ENCODE data around the gene BACE2. TPM values are rescaled to one million over a fixed set of nuclear protein-coding genes. Genes with fewer than 3 reads are reported as not detected.
"Not testable (repeated sequence)": the region's sequence is repeated elsewhere in the genome, so short reads cannot be mapped to it uniquely, and the experiment has no call there.

Gene BACE2
- total RNA-seq, 1 donor from 2014 or later, result 82.8 TPM

DNA sequence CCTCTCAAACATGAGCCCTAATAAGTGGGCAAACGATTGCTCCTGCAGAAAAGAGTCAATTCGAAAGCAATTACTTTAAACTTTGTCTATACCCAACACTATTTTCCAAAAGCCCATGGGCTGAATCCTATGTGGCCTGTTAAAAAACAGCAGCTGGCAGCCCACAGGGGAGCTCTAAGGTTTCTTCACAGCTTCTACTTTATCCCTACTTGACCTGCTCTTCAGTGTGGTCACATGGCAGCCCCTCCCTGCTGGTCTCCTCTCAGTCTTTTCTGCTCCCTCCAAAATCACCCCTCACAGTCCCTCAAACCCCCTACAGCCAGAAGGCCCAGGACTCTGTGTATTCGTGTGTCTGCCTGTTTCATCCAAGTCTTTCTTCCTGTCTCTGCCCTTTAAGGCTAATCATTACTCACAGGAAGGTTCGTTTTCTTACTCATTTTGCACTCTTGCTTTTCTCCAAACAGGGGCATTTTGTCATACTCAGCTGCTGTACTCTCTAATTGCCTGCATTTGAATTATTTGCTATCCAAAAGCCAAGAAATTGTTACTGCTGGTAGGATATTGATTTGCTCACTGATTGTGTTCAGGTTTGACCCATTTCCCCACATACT lies 86.2 kb downstream of the BACE2 start:
- peaks cover 2% of the 10 kb centered on the region for H3K36me3 ChIP-seq (ENCODE audit: control insufficient read depth, insufficient read depth, low read length)
- H3K4me3 ChIP-seq (ENCODE audit: low read depth, low read length), result no peak overlapping the region
- DNase-seq (ENCODE audit: low read depth), result no peak
- TF ChIP-seq, protein P1, sequence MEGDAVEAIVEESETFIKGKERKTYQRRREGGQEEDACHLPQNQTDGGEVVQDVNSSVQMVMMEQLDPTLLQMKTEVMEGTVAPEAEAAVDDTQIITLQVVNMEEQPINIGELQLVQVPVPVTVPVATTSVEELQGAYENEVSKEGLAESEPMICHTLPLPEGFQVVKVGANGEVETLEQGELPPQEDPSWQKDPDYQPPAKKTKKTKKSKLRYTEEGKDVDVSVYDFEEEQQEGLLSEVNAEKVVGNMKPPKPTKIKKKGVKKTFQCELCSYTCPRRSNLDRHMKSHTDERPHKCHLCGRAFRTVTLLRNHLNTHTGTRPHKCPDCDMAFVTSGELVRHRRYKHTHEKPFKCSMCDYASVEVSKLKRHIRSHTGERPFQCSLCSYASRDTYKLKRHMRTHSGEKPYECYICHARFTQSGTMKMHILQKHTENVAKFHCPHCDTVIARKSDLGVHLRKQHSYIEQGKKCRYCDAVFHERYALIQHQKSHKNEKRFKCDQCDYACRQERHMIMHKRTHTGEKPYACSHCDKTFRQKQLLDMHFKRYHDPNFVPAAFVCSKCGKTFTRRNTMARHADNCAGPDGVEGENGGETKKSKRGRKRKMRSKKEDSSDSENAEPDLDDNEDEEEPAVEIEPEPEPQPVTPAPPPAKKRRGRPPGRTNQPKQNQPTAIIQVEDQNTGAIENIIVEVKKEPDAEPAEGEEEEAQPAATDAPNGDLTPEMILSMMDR (IDR thresholded peaks at IDR 0.05; ENCODE audit: insufficient read depth, low read length, poor library complexity, severe bottlenecking), result no peak
- H3K27me3 ChIP-seq (ENCODE audit: control insufficient read depth, insufficient read depth, low read length), result no peaks in the 10 kb centered on the region

DNA sequence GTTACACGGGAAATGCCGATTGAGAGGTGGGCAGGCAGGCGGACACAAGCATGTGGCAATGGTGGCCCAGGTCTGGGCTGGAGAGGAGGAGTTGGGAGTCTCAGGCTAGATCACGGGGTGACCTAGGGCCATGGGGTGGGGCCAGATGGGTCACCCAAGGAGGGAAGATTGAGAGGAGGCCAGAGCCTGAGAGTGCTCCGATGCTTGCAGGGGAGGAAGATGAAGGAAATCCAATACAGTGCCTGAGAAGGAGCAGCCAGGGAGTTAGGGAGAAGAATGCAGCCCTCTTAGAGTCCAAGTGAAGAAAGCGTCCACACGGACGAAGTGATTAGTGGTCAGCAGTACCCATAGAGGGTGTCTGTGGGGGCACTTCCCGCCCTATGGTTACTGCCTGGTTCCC lies 87.2 kb downstream of the BACE2 start:
- TF ChIP-seq, protein P1 (IDR thresholded peaks at IDR 0.05; ENCODE audit: insufficient read depth, low read length, poor library complexity, severe bottlenecking), result no peak

DNA sequence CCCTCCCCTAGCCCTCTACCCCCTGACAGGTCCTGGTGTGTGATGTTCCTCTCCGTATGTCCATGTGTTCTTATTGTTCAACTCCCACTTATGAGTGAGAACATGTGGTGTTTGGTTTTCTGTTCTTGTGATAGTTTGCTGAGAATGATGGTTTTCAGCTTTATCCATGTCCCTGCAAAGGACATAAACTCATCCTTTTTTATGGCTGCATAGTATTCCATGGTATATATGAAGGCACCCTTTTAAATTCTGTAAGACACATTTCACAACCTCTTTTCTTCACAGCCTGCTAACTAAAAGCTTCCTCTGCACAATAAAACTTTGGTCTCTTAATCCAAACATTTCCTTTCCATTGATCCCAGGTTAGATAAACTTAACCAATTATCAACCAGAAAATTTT lies 88.3 kb downstream of the BACE2 start:
- H3K27me3 ChIP-seq (ENCODE audit: control insufficient read depth, insufficient read depth, low read length); H3K36me3 ChIP-seq (ENCODE audit: control insufficient read depth, insufficient read depth, low read length); DNase-seq (ENCODE audit: low read depth): not testable (repeated sequence)

More for the DNA sequence above, 87.2 kb downstream of the BACE2 start:
- Histone ChIP-seq H3K4me3 (ENCODE audit: low read depth, low read length) (no peak overlapping the region), H3K27me3 (ENCODE audit: control insufficient read depth, insufficient read depth, low read length) (no peaks in the 10 kb centered on the region), H3K36me3 (ENCODE audit: control insufficient read depth, insufficient read depth, low read length) (peaks cover 2% of the 10 kb centered on the region)
- DNase-seq (ENCODE audit: low read depth), result no peak

DNA sequence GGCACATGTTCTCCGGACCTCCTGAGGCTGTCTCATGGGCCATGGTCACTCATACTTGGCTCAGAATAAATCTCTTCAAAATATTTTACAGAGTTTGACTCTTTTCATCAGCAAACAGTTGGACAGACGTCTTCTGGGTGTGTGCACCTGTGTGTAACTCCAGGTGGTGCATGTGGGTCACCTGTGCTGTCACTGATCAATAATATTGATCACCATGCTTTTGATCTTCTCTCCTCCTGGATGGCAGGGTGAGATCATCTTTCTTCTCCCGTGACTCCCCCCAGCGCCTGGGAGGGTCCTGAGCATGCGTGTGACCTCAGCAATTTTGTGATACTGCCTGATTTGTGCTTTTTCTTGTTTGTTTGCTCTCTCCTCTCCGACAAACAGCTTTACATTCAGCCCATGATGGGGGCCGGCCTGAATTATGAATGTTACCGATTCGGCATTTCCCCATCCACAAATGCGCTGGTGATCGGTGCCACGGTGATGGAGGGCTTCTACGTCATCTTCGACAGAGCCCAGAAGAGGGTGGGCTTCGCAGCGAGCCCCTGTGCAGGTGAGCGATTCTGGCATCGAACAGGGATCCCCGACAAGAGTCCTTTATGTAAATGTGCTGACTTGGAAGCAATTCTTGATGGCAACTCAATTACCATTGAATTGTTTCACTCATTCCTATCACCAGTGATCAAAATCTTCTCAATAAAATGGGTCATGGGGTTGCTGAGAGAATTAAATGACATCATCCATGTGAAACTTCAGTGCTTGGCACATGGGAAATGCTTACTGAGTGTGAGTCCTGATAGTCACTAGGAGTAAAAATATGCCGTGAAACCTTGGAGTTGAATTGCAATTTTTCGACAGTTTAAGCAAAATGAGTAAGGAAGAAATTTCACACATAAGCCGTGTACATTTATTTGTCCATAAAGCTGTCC lies 89.1 kb downstream of the BACE2 start:
- no peak for DNase-seq (ENCODE audit: low read depth)
- no peak overlapping the region for H3K4me3 ChIP-seq (ENCODE audit: low read depth, low read length)
- peaks cover 2% of the 10 kb centered on the region for H3K36me3 ChIP-seq (ENCODE audit: control insufficient read depth, insufficient read depth, low read length)
- TF ChIP-seq, protein P1 (IDR thresholded peaks at IDR 0.05; ENCODE audit: insufficient read depth, low read length, poor library complexity, severe bottlenecking), result no peak
- H3K27me3 ChIP-seq (ENCODE audit: control insufficient read depth, insufficient read depth, low read length), result no peaks in the 10 kb centered on the region

More for the DNA sequence above, 88.3 kb downstream of the BACE2 start:
- not testable (repeated sequence) for H3K4me3 ChIP-seq (ENCODE audit: low read depth, low read length)

DNA sequence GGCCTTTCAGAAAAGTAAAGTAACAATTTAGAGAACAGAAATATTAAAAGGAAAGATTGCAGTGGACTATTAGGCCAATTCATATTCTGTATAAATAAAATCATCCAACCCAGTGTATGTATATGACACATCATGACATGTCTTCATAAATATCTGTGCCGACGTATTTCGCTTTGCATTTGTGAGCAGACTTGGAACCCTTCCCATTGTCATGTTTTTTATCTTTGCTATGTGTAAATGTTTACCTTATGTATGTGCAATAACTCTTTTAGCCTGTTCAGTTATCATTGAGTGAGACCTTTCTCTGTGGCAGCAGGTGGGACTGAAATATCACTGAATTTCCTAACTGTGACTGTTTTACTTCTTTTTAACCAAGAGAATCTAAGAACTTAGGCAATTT lies 90.7 kb downstream of the BACE2 start:
- TF ChIP-seq, protein P1 (IDR thresholded peaks at IDR 0.05; ENCODE audit: insufficient read depth, low read length, poor library complexity, severe bottlenecking), result no peak
- no peak for DNase-seq (ENCODE audit: low read depth)
- H3K27me3 ChIP-seq (ENCODE audit: control insufficient read depth, insufficient read depth, low read length), result no peaks in the 10 kb centered on the region
- peaks cover 2% of the 10 kb centered on the region for H3K36me3 ChIP-seq (ENCODE audit: control insufficient read depth, insufficient read depth, low read length)
- H3K4me3 ChIP-seq (ENCODE audit: low read depth, low read length), result no peak overlapping the region

DNA sequence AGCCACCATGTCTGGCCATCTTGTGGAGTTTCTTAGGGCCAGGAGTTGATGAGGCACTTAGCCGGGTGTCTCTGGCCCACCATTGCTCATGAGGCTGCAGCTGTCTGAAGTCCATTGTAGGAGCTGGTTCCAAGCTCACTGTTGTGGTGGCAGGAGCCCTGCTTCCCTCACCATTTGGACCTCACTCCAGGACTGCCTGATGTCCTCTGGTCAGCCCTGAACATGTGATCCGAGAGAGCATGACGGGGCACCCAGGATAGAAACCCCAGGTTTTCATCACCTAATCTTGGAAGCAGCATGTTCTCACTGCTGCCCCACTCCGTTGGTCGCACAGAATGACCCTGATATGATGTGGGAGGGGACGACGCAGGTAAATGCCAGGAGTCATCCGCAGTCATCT lies 92.5 kb downstream of the BACE2 start:
- Histone ChIP-seq H3K36me3 (ENCODE audit: control insufficient read depth, insufficient read depth, low read length) (peaks cover under 1% of the 10 kb centered on the region), H3K4me3 (ENCODE audit: low read depth, low read length) (no peak overlapping the region), H3K27me3 (ENCODE audit: control insufficient read depth, insufficient read depth, low read length) (no peaks in the 10 kb centered on the region)
- TF ChIP-seq, protein P1 (IDR thresholded peaks at IDR 0.05; ENCODE audit: insufficient read depth, low read length, poor library complexity, severe bottlenecking), result no peak
- DNase-seq (ENCODE audit: low read depth), result no peak

Measured in kidney epithelial cell (primary cell).